HEK293 (cell line): ENCODE results near the gene NANOS2.

Source experiments
- GLI2 ChIP-seq: fragments of 450-650 bp; formaldehyde crosslinking; IDR thresholded peaks from 2 replicates; pipeline ENCODE4; 2017; ENCODE audit warnings: missing biosample characterization, missing genetic modification characterization, low read depth, borderline replicate concordance
- HOXA7 ChIP-seq: sonication (generic); formaldehyde crosslinking; IDR thresholded peaks from 2 replicates; pipeline ENCODE4 v1.8.1; 2022; ENCODE audit warnings: missing genetic modification reagents, borderline replicate concordance
- KLF8 ChIP-seq: fragments of 450-650 bp; formaldehyde crosslinking; IDR thresholded peaks from 2 replicates; pipeline ENCODE4 v1.5.1; 2016; ENCODE audit warnings: missing biosample characterization, missing genetic modification characterization
- MZF1 ChIP-seq: fragments of 450-650 bp; formaldehyde crosslinking; IDR thresholded peaks from 2 replicates; pipeline ENCODE4 v1.5.1; 2017; ENCODE audit warnings: missing biosample characterization, missing genetic modification characterization, borderline replicate concordance
- OSR2 ChIP-seq: fragments of 450-650 bp; formaldehyde crosslinking; IDR thresholded peaks from 2 replicates; pipeline ENCODE4 v1.5.1; 2016; ENCODE audit warnings: missing biosample characterization, missing genetic modification characterization
- SP2 ChIP-seq: fragments of 450-650 bp; formaldehyde crosslinking; IDR thresholded peaks from 2 replicates; pipeline ENCODE4 v1.5.1; 2016; ENCODE audit warnings: missing biosample characterization, missing genetic modification characterization
- YY1 ChIP-seq: fragments of 450-650 bp; formaldehyde crosslinking; IDR thresholded peaks from 2 replicates; pipeline ENCODE4 v1.5.1; 2018; ENCODE audit warnings: missing biosample characterization, missing genetic modification characterization
- ZBTB1 ChIP-seq: fragments of 450-650 bp; formaldehyde crosslinking; IDR thresholded peaks from 2 replicates; pipeline ENCODE4 v1.5.1; 2016; ENCODE audit warnings: missing biosample characterization, missing genetic modification characterization
- ZNF140 ChIP-seq: fragments of 450-650 bp; formaldehyde crosslinking; IDR thresholded peaks from 2 replicates; pipeline ENCODE4 v1.5.1; 2016; ENCODE audit warnings: missing biosample characterization, missing genetic modification characterization
- ZNF155 ChIP-seq: fragments of 450-650 bp; formaldehyde crosslinking; IDR thresholded peaks from 2 replicates; pipeline ENCODE4 v1.5.1; 2016; ENCODE audit warnings: missing biosample characterization, missing genetic modification characterization
- ZNF174 ChIP-seq: fragments of 450-650 bp; formaldehyde crosslinking; IDR thresholded peaks from 2 replicates; pipeline ENCODE4 v1.5.0; 2017; ENCODE audit warnings: missing biosample characterization, mild to moderate bottlenecking, missing genetic modification characterization
- ZNF214 ChIP-seq: fragments of 450-650 bp; formaldehyde crosslinking; IDR thresholded peaks from 2 replicates; pipeline ENCODE4 v1.5.1; 2017; ENCODE audit warnings: missing biosample characterization, mild to moderate bottlenecking, missing genetic modification characterization, borderline replicate concordance
- ZNF350 ChIP-seq: fragments of 450-650 bp; formaldehyde crosslinking; IDR thresholded peaks from 2 replicates; pipeline ENCODE4 v1.5.0; 2017; ENCODE audit warnings: missing biosample characterization, mild to moderate bottlenecking, missing genetic modification characterization
- ZNF521 ChIP-seq: fragments of 450-650 bp; formaldehyde crosslinking; IDR thresholded peaks from 2 replicates; pipeline ENCODE4 v1.5.1; 2017; ENCODE audit warnings: missing biosample characterization, mild to moderate bottlenecking, missing genetic modification characterization
- ZNF544 ChIP-seq: fragments of 450-650 bp; formaldehyde crosslinking; IDR thresholded peaks from 2 replicates; pipeline ENCODE4 v1.5.0; 2017; ENCODE audit warnings: missing biosample characterization, missing genetic modification characterization
- ZNF561 ChIP-seq: fragments of 450-650 bp; IDR thresholded peaks from 2 replicates; pipeline ENCODE4 v1.5.1; 2018; ENCODE audit warnings: missing biosample characterization, missing genetic modification characterization, borderline replicate concordance
- ZNF600 ChIP-seq: fragments of 450-650 bp; formaldehyde crosslinking; IDR thresholded peaks from 2 replicates; pipeline ENCODE4 v1.5.1; 2016; ENCODE audit warnings: missing biosample characterization, missing genetic modification characterization
- ZNF654 ChIP-seq: fragments of 450-650 bp; formaldehyde crosslinking; IDR thresholded peaks from 2 replicates; pipeline ENCODE4 v1.5.1; 2016; ENCODE audit warnings: low read depth, missing biosample characterization, missing genetic modification characterization
- ZNF776 ChIP-seq: fragments of 450-650 bp; formaldehyde crosslinking; IDR thresholded peaks from 2 replicates; pipeline ENCODE4 v1.5.0; 2017; ENCODE audit warnings: missing biosample characterization, missing genetic modification characterization, borderline replicate concordance
- ZSCAN16 ChIP-seq: fragments of 450-650 bp; formaldehyde crosslinking; IDR thresholded peaks from 2 replicates; pipeline ENCODE4 v1.5.1; 2016; ENCODE audit warnings: missing biosample characterization, missing genetic modification characterization
- TF ChIP-seq, protein P1 (sequence below): fragments of 450-650 bp; formaldehyde crosslinking; IDR thresholded peaks from 2 replicates; pipeline ENCODE4 v1.5.1; 2016; ENCODE audit warnings: missing biosample characterization, missing genetic modification characterization
- TF ChIP-seq, protein P2 (sequence below): fragments of 450-650 bp; formaldehyde crosslinking; IDR thresholded peaks from 2 replicates; pipeline ENCODE4 v1.5.1; 2016; ENCODE audit warnings: missing biosample characterization, missing genetic modification characterization
- TF ChIP-seq, protein P3 (sequence below): fragments of 450-650 bp; formaldehyde crosslinking; IDR thresholded peaks from 2 replicates; pipeline ENCODE4 v1.5.1; 2016; ENCODE audit warnings: missing biosample characterization, missing genetic modification characterization
- TF ChIP-seq, protein P4 (sequence below): sonication (generic); formaldehyde crosslinking; IDR thresholded peaks from 2 replicates; pipeline ENCODE4 v1.8.1; 2022; ENCODE audit warnings: mild to moderate bottlenecking, moderate library complexity, missing genetic modification reagents
- TF ChIP-seq, protein P5 (sequence below): fragments of 450-650 bp; formaldehyde crosslinking; IDR thresholded peaks from 2 replicates; pipeline ENCODE4 v1.5.1; 2017; ENCODE audit warnings: missing biosample characterization, missing genetic modification characterization
- TF ChIP-seq, protein P6 (sequence below): fragments of 450-650 bp; formaldehyde crosslinking; IDR thresholded peaks from 2 replicates; pipeline ENCODE4 v1.5.1; 2017; ENCODE audit warnings: missing biosample characterization, mild to moderate bottlenecking, missing genetic modification characterization, moderate library complexity
- TF ChIP-seq, protein P7 (sequence below): fragments of 450-650 bp; formaldehyde crosslinking; IDR thresholded peaks from 2 replicates; pipeline ENCODE4 v1.5.1; 2016; ENCODE audit warnings: missing biosample characterization, missing genetic modification characterization

The NANOS2 gene

DNA sequence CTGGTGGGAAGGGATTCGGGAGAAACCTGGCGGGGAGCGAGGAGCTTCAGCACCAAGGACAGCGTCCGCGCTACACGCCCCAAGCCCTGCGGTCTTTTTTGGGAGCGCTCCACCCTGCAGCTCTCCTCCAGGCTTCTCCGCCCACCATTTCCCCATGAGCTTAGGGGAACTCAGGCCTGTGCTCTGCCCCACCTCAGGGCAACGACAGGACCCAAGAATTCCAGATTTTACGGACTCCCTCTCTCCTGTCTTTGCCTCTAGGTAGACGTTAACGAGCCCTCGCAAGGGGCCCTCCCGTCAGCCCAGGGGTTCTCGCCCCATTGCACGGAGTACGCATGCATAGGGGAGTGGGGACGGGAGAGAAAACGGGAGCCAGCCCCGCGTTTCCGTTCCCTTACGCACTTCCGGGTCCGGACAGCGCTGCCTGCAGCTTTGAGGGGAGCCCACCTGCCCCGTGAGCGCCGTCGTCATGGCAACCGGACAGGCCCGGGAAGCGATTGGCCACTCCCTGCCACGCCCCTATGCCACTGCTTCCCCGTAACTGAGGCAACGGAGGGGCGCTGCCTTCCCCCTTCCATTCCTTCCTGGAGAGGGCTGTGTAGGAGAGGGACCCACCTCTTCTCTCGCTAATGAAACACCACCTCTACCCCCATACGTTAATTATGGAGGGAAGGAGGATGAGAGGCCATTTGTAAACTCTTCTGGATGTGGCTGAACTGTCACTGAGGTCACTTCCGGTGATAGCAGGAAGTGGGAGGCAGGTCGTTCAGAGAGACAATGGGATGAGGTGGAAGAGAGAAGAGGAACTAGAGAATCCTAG lies 38.3 kb upstream of the NANOS2 start (continued):
- TF ChIP-seq ZNF214 (tag by site-specific recombination): no peak
- no peak for TF ChIP-seq GLI2 (tag by site-specific recombination)
- TF ChIP-seq KLF8: peak; percentile 92
- no peak for TF ChIP-seq ZNF521
- TF ChIP-seq ZSCAN16: no peak
- no peak for TF ChIP-seq ZNF155 (tag by site-specific recombination)
- TF ChIP-seq ZNF350: no peak
- no peak for TF ChIP-seq ZNF776 (tag by site-specific recombination)
- no peak; the same call in none of the 2 replicates for TF ChIP-seq ZNF561
- no peak for TF ChIP-seq ZNF654 (tag by site-specific recombination)
- TF ChIP-seq, protein P1, sequence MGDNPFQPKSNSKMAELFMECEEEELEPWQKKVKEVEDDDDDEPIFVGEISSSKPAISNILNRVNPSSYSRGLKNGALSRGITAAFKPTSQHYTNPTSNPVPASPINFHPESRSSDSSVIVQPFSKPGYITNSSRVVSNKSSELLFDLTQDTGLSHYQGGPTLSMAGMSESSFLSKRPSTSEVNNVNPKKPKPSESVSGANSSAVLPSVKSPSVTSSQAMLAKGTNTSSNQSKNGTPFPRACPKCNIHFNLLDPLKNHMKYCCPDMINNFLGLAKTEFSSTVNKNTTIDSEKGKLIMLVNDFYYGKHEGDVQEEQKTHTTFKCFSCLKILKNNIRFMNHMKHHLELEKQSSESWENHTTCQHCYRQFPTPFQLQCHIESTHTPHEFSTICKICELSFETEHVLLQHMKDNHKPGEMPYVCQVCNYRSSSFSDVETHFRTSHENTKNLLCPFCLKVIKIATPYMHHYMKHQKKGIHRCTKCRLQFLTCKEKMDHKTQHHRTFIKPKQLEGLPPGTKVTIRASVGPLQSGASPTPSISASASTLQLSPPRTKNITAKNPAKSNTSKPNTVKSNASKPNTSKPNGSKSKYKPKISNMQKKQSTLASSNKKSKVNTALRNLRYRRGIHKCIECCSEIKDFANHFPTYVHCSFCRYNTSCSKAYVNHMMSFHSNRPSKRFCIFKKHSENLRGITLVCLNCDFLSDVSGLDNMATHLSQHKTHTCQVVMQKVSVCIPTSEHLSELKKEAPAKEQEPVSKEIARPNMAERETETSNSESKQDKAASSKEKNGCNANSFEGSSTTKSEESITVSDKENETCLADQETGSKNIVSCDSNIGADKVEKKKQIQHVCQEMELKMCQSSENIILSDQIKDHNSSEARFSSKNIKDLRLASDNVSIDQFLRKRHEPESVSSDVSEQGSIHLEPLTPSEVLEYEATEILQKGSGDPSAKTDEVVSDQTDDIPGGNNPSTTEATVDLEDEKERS: no peak
- no peak for TF ChIP-seq ZNF174 (tag by site-specific recombination)
- TF ChIP-seq, protein P2, sequence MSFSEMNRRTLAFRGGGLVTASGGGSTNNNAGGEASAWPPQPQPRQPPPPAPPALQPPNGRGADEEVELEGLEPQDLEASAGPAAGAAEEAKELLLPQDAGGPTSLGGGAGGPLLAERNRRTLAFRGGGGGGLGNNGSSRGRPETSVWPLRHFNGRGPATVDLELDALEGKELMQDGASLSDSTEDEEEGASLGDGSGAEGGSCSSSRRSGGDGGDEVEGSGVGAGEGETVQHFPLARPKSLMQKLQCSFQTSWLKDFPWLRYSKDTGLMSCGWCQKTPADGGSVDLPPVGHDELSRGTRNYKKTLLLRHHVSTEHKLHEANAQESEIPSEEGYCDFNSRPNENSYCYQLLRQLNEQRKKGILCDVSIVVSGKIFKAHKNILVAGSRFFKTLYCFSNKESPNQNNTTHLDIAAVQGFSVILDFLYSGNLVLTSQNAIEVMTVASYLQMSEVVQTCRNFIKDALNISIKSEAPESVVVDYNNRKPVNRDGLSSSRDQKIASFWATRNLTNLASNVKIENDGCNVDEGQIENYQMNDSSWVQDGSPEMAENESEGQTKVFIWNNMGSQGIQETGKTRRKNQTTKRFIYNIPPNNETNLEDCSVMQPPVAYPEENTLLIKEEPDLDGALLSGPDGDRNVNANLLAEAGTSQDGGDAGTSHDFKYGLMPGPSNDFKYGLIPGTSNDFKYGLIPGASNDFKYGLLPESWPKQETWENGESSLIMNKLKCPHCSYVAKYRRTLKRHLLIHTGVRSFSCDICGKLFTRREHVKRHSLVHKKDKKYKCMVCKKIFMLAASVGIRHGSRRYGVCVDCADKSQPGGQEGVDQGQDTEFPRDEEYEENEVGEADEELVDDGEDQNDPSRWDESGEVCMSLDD (tag by site-specific recombination): peak; percentile 82
- TF ChIP-seq, protein P3, sequence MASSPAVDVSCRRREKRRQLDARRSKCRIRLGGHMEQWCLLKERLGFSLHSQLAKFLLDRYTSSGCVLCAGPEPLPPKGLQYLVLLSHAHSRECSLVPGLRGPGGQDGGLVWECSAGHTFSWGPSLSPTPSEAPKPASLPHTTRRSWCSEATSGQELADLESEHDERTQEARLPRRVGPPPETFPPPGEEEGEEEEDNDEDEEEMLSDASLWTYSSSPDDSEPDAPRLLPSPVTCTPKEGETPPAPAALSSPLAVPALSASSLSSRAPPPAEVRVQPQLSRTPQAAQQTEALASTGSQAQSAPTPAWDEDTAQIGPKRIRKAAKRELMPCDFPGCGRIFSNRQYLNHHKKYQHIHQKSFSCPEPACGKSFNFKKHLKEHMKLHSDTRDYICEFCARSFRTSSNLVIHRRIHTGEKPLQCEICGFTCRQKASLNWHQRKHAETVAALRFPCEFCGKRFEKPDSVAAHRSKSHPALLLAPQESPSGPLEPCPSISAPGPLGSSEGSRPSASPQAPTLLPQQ (tag by site-specific recombination): peak; percentile 89
- TF ChIP-seq SP2 (tag by site-specific recombination): peak; percentile 78
- TF ChIP-seq, protein P4, sequence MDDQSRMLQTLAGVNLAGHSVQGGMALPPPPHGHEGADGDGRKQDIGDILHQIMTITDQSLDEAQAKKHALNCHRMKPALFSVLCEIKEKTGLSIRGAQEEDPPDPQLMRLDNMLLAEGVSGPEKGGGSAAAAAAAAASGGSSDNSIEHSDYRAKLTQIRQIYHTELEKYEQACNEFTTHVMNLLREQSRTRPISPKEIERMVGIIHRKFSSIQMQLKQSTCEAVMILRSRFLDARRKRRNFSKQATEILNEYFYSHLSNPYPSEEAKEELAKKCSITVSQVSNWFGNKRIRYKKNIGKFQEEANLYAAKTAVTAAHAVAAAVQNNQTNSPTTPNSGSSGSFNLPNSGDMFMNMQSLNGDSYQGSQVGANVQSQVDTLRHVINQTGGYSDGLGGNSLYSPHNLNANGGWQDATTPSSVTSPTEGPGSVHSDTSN (CRISPR knock-in tag): peak; percentile 81
- no peak for TF ChIP-seq HOXA7 (CRISPR knock-in tag)
- TF ChIP-seq OSR2 (tag by site-specific recombination): no peak
- TF ChIP-seq ZBTB1 (tag by site-specific recombination): no peak
- no peak; the same call in 1 of the 2 replicates for TF ChIP-seq YY1 (tag by site-specific recombination)
- TF ChIP-seq, protein P5, sequence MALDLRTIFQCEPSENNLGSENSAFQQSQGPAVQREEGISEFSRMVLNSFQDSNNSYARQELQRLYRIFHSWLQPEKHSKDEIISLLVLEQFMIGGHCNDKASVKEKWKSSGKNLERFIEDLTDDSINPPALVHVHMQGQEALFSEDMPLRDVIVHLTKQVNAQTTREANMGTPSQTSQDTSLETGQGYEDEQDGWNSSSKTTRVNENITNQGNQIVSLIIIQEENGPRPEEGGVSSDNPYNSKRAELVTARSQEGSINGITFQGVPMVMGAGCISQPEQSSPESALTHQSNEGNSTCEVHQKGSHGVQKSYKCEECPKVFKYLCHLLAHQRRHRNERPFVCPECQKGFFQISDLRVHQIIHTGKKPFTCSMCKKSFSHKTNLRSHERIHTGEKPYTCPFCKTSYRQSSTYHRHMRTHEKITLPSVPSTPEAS (tag by site-specific recombination): no peak
- peak; percentile 21; the same call in 1 of the 2 replicates for TF ChIP-seq ZNF600 (tag by site-specific recombination)
- no peak for TF ChIP-seq ZNF544 (tag by site-specific recombination)
- TF ChIP-seq ZNF140 (tag by site-specific recombination): no peak
- TF ChIP-seq, protein P6, sequence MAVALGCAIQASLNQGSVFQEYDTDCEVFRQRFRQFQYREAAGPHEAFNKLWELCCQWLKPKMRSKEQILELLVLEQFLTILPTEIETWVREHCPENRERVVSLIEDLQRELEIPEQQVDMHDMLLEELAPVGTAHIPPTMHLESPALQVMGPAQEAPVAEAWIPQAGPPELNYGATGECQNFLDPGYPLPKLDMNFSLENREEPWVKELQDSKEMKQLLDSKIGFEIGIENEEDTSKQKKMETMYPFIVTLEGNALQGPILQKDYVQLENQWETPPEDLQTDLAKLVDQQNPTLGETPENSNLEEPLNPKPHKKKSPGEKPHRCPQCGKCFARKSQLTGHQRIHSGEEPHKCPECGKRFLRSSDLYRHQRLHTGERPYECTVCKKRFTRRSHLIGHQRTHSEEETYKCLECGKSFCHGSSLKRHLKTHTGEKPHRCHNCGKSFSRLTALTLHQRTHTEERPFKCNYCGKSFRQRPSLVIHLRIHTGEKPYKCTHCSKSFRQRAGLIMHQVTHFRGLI (tag by site-specific recombination): no peak
- TF ChIP-seq, protein P7, sequence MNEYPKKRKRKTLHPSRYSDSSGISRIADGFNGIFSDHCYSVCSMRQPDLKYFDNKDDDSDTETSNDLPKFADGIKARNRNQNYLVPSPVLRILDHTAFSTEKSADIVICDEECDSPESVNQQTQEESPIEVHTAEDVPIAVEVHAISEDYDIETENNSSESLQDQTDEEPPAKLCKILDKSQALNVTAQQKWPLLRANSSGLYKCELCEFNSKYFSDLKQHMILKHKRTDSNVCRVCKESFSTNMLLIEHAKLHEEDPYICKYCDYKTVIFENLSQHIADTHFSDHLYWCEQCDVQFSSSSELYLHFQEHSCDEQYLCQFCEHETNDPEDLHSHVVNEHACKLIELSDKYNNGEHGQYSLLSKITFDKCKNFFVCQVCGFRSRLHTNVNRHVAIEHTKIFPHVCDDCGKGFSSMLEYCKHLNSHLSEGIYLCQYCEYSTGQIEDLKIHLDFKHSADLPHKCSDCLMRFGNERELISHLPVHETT (tag by site-specific recombination): no peak
- peak; percentile 96 for TF ChIP-seq MZF1 (tag by site-specific recombination)
